Mucosa of descending colon (tissue), 3 donors: ENCODE results near the gene NPTN. TPM values are rescaled to one million over a fixed set of nuclear protein-coding genes. Genes with fewer than 3 reads are reported as not detected.
"Not testable (repeated sequence)": the region's sequence is repeated elsewhere in the genome, so short reads cannot be mapped to it uniquely, and the experiment has no call there.

Source experiments
- ATAC-seq: fragments of 200-7000 bp; cut with Tn5 transposase; one replicate; pipeline ENCODE4 v1.9.1; 2020; ENCODE audit warnings: mild to moderate bottlenecking, moderate library complexity
- DNase-seq, 3 donors: peaks; one replicate each; pipeline ENCODE4 v3.0.0-alpha.2; 2020
- H3K36me3 ChIP-seq: fragments of 200-600 bp; one replicate; pipeline ENCODE4 v1.8.0; 2021; ENCODE audit warnings: low read depth, mild to moderate bottlenecking
- H3K4me1 ChIP-seq: fragments of 200-600 bp; one replicate; pipeline ENCODE4 v1.8.0; 2021; ENCODE audit warnings: low read depth, mild to moderate bottlenecking
- H3K4me3 ChIP-seq: fragments of 200-600 bp; one replicate; pipeline ENCODE4 v1.8.0; 2021; ENCODE audit warnings: mild to moderate bottlenecking
- H3K9me3 ChIP-seq: fragments of 200-600 bp; one replicate; pipeline ENCODE4 v1.8.0; 2021; ENCODE audit warnings: mild to moderate bottlenecking
- intact Hi-C, 2 donors: fragments of 100-400 bp; cut with DNase I in 1 of 2; cut with micrococcal nuclease in 1 of 2; formaldehyde crosslinking; loops; one replicate each; pipeline versions ENCODE4 v1.11.0 to v1.11.1; 2022; cut with DNase I, micrococcal nuclease
- total RNA-seq, 3 donors: library from RNA; stranded (reverse); fragmentation: NEBNext Ultra II Directional in 2 of 3; extraction: Animal tissue kit (Norgen Biotek cat#: 25700) in 2 of 3; gene quantifications; one replicate each; pipeline versions ENCODE4 v1.2.1 to v1.2.4, GENCODE V29; 2021 to 2023
- TF ChIP-seq, protein P1 (sequence below): fragments of 200-600 bp; IDR thresholded peaks from one replicate; pipeline ENCODE4 v1.8.0; 2022; ENCODE audit warnings: antibody characterized with exemption, mild to moderate bottlenecking
- donor health status: DM: no; HTN: no; CAD: no; lungs with moderate emphysema.
- donor health status: DM: no; HTN: no; CAD: no.
- donor health status: DM: no; HTN: yes; CAD: no.

The NPTN gene
- total RNA-seq, 3 donors from 2014 or later: 157 to 200 (median 168) TPM

DNA sequence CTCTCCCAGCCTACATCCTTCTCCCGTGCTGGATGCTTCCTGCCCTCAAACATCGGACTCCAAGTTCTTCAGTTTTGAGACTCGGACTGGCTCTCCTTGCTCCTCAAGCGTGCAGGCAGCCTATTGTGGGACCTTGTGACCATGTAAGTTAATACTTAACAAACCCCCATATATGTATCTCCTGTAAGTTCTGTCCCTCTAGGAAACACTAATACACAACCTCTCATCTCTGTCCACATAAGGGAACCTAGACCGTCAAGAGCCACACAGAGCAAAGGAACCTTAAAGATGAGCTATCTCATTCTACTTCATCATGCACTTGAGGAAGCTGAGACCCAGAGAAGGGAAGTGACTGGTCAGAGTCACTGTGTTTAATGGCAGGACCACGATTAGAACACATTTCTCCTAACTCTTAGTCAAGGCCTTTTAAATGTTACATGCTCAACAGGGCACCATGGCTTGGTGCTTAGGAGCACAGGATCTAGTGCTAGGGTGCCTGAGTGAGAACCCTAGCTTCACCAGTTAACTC lies 50.3 kb downstream of the NPTN start:
- TF ChIP-seq, protein P1, sequence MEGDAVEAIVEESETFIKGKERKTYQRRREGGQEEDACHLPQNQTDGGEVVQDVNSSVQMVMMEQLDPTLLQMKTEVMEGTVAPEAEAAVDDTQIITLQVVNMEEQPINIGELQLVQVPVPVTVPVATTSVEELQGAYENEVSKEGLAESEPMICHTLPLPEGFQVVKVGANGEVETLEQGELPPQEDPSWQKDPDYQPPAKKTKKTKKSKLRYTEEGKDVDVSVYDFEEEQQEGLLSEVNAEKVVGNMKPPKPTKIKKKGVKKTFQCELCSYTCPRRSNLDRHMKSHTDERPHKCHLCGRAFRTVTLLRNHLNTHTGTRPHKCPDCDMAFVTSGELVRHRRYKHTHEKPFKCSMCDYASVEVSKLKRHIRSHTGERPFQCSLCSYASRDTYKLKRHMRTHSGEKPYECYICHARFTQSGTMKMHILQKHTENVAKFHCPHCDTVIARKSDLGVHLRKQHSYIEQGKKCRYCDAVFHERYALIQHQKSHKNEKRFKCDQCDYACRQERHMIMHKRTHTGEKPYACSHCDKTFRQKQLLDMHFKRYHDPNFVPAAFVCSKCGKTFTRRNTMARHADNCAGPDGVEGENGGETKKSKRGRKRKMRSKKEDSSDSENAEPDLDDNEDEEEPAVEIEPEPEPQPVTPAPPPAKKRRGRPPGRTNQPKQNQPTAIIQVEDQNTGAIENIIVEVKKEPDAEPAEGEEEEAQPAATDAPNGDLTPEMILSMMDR: no peak
- DNase-seq (no peak), ATAC-seq (no peak)
- intact Hi-C loops: no loop called here
- no peaks in the 10 kb centered on the region for H3K36me3 ChIP-seq
- no peak overlapping the region for H3K4me3 ChIP-seq
- H3K4me1 ChIP-seq: peaks cover 2% of the 10 kb centered on the region
- no peaks in the 10 kb centered on the region for H3K9me3 ChIP-seq

DNA sequence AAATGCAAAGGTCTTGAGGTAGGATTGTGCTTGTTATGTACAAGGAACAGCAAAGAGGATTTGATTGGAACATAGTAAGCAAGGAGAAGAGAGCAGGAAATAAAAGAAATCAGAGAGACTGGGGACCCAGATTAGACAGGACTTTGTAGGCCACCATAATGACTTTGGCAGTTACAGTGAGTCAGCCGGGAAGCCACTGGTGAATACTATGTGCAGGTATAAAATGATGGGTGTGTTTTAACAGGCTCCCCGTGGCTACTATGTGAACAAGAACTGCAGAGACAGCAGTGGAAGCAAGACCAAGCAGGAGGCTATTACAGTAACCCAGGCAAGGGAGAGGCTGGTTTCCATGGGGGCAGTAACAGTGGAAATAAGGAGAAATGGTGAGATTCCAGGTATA lies 55.2 kb downstream of the NPTN start:
- intact Hi-C loops: no loop called here
- no peaks in the 10 kb centered on the region for H3K36me3 ChIP-seq
- no peak overlapping the region for H3K4me3 ChIP-seq
- TF ChIP-seq, protein P1: no peak
- ATAC-seq (peak; percentile 86), DNase-seq (peak in 1 of 3 donors; percentile 57)
- H3K9me3 ChIP-seq: no peaks in the 10 kb centered on the region
- H3K4me1 ChIP-seq: peaks cover 9% of the 10 kb centered on the region

DNA sequence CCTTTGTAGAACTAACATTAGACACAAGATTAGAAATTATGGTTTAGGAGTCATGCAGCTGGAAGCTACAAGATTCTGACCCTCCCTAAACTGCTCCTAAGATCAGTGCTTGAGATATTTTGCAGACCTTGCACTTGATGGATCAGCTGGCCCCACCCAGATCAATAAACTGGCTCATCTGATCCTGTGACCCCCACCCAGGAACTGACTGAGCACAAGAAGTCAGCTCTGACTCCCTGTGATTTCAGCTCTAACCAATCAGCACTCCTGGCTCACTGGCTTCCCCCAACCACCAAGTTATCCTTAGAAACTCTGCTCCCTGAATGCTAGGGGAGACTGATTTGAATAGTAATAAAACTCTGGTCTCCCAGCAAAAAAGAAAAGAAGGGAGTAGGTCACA lies 55.6 kb downstream of the NPTN start:
- DNase-seq, H3K9me3 ChIP-seq, H3K36me3 ChIP-seq, intact Hi-C loops, ATAC-seq, H3K4me3 ChIP-seq: not testable (repeated sequence)
- peaks cover 12% of the 10 kb centered on the region for H3K4me1 ChIP-seq

DNA sequence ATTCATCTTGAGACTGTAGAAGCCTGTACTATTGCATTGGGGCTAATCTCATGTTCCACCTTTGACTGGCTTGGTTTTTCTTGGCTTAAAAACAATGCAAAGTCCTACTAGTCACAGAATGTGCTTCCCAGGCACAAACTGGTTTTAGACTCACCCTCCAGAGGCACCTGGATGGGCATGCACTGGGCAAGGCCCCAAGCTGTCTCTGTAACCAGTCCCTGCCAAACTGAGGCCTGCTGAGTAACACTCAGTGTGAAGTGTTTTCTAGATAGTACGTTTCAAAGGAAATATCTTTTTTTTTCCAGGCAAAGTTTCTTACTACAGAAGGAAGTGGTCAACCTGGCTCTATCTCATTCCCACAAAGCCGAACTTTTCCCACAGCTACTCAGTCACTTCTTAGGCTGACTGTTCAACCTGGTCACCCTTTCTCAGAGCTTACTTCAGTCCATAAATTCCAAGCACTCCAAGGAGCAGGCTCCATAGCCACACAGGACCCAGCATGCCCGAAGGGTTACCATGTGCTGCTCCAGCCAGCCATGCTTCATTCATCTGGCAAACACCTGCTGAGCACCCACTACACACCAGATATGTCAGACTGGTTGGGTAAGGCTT lies 57.4 kb downstream of the NPTN start:
- intact Hi-C loops: no loop called here
- peaks cover 13% of the 10 kb centered on the region for H3K4me1 ChIP-seq
- no peak for ATAC-seq

DNA sequence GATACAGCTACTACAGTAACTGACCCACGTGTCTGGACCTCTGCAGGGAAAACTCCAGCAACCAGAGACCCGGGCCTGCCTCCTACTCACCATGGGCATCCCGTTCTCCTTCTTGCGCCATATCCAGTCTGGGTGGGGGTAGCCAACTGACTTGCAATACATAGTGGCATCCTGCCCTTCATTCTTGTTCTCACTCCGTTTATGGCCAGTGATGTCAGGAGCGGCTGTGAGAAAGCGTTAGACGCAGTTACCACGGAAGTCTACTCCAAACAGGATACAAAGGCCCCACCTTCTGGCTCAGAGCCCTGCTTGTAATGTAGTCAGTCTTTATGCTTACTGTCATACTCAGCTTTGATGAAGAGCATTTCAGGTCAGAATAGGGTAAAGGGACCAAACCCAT lies 59.6 kb downstream of the NPTN start:
- no peaks in the 10 kb centered on the region for H3K9me3 ChIP-seq
- H3K36me3 ChIP-seq: peaks cover 6% of the 10 kb centered on the region
- ATAC-seq: peak; percentile 86
- no peak overlapping the region for H3K4me3 ChIP-seq
- peaks cover 10% of the 10 kb centered on the region for H3K4me1 ChIP-seq
- DNase-seq: peak; percentile 64 to 96 (median 73)
- intact Hi-C loops: no loop called here
- TF ChIP-seq, protein P1: no peak

More for the DNA sequence above, 57.4 kb downstream of the NPTN start:
- no peak for DNase-seq
- H3K4me3 ChIP-seq: no peak overlapping the region
- TF ChIP-seq, protein P1: no peak
- H3K36me3 ChIP-seq: no peaks in the 10 kb centered on the region
- H3K9me3 ChIP-seq: no peaks in the 10 kb centered on the region

DNA sequence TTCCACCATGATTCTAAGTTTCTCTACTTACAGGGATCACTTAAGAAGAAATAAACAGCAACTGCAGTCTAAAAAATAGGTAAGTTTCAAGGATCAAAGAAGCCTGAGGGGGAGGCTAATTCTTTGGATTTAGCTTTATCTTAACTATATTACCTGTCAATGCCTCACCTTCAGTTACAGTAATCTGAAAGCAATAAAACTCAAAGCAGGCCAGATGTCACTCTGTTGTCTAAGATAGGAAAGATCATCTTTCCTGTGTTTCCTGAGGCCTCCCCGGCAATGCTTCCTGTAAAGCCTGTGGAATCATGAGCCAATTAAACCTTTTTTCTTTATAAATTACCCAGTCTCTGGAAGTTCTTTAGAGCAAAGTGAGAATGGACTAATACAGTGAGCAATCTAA lies 60.2 kb downstream of the NPTN start:
- ATAC-seq (peak; percentile 66), DNase-seq (peak in 1 of 3 donors; percentile 29)
- Histone ChIP-seq H3K9me3 (no peaks in the 10 kb centered on the region), H3K4me1 (peaks cover 10% of the 10 kb centered on the region), H3K36me3 (peaks cover 6% of the 10 kb centered on the region), H3K4me3 (no peak overlapping the region)
- TF ChIP-seq, protein P1: no peak
- intact Hi-C loops: no loop called here
